ENCODE measurements around the gene CCDC17. TPM values are rescaled to one million over a fixed set of nuclear protein-coding genes. Genes with fewer than 3 reads are reported as not detected.

CCDC17 gene
- total RNA-seq, 1 donor from 2014 or later: 6.1 TPM

DNA sequence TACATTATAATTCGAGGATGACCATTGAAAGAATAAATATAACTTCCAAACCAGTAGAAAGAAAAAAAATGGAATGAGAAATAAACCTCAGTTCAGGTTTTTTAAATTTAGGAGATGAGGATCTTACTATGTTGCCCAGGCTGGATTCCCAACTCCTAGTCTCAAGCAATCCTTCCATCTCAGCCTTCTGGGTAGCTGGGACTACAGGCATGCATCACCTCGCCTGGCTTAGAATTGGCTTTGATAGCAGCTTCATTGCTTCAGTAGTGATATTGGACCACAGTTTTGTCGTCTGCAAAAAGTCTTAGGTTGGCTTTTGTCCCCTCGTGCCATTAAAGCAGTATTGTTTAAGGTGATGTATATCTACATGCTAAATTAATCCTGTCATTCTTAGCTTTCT is 37.1 kb downstream of the CCDC17 start:
- H3K9me3 Mint-ChIP-seq (ENCODE audit: low read depth): no peaks in the 10 kb centered on the region
- TF ChIP-seq, protein P1, sequence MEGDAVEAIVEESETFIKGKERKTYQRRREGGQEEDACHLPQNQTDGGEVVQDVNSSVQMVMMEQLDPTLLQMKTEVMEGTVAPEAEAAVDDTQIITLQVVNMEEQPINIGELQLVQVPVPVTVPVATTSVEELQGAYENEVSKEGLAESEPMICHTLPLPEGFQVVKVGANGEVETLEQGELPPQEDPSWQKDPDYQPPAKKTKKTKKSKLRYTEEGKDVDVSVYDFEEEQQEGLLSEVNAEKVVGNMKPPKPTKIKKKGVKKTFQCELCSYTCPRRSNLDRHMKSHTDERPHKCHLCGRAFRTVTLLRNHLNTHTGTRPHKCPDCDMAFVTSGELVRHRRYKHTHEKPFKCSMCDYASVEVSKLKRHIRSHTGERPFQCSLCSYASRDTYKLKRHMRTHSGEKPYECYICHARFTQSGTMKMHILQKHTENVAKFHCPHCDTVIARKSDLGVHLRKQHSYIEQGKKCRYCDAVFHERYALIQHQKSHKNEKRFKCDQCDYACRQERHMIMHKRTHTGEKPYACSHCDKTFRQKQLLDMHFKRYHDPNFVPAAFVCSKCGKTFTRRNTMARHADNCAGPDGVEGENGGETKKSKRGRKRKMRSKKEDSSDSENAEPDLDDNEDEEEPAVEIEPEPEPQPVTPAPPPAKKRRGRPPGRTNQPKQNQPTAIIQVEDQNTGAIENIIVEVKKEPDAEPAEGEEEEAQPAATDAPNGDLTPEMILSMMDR (IDR thresholded peaks at IDR 0.05; ENCODE audit: unreplicated experiment): no peak
- H3K4me3 Mint-ChIP-seq (ENCODE audit: low read depth): peak overlapping the region; percentile 65
- H3K4me1 Mint-ChIP-seq (ENCODE audit: low read depth): peaks cover 18% of the 10 kb centered on the region
- H3K27me3 Mint-ChIP-seq: no peaks in the 10 kb centered on the region
- no peak for DNase-seq (ENCODE audit: low spot score, unreplicated experiment)
- H3K36me3 Mint-ChIP-seq (ENCODE audit: insufficient read depth): peaks cover 2% of the 10 kb centered on the region
- peak overlapping the region; percentile 99 for H3K27ac Mint-ChIP-seq

DNA sequence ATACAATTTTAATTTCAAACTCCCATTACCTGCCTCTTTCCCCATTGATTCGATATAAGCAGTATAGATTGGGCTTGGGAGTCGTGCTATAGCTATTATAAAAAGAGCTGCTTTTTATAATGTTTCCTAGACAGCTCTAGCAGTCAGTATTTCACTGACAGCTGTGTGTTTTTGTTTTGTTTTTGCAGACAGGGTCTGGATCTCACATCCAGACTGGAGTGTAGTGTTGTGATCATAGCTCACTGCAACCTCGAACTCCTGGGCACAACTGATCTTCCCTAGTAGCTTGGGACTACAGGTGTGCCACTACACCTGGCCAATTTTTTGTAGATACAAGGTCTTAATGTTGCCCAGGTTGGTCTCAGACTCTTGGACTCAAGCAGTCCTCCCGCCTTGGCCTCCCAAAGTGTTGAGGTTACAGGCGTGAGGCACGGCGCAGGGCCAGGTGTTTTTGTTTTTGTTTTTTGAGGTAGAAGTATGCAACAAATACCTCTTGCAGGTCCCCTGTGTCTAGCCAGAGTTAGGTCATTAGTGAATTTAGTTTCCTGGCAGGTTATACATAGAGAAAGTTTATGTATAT is 38.3 kb downstream of the CCDC17 start:
- peak overlapping the region; percentile 96 for H3K4me3 Mint-ChIP-seq (ENCODE audit: low read depth)
- H3K36me3 Mint-ChIP-seq (ENCODE audit: insufficient read depth): no peaks in the 10 kb centered on the region
- H3K27ac Mint-ChIP-seq: peak overlapping the region; percentile 99
- TF ChIP-seq, protein P1 (IDR thresholded peaks at IDR 0.05; ENCODE audit: unreplicated experiment): no peak
- H3K27me3 Mint-ChIP-seq: no peaks in the 10 kb centered on the region
- no peaks in the 10 kb centered on the region for H3K9me3 Mint-ChIP-seq (ENCODE audit: low read depth)
- DNase-seq (ENCODE audit: low spot score, unreplicated experiment): no peak
- H3K4me1 Mint-ChIP-seq (ENCODE audit: low read depth): peaks cover 16% of the 10 kb centered on the region

DNA sequence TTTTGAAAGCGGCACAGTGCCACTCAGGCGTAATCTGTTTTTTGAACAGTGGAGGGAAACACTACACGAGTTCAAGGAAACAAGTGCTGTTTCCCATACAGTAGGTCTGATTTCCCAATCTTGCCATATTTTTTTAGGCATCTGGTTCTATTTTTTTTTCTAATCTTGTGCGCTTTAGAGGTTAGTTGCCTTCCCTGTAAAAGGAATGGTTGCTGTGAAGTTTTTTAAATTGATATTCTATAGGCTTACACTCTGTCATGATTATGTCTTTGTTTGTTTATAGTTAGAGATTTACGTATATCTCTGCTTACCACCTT is 38.8 kb downstream of the CCDC17 start:
- no peaks in the 10 kb centered on the region for H3K9me3 Mint-ChIP-seq (ENCODE audit: low read depth)
- H3K36me3 Mint-ChIP-seq (ENCODE audit: insufficient read depth): no peaks in the 10 kb centered on the region
- H3K4me1 Mint-ChIP-seq (ENCODE audit: low read depth): peaks cover 16% of the 10 kb centered on the region
- DNase-seq (ENCODE audit: low spot score, unreplicated experiment): no peak
- H3K27ac Mint-ChIP-seq: peak overlapping the region; percentile 99
- H3K4me3 Mint-ChIP-seq (ENCODE audit: low read depth): peak overlapping the region; percentile 96
- no peaks in the 10 kb centered on the region for H3K27me3 Mint-ChIP-seq
- TF ChIP-seq, protein P1 (IDR thresholded peaks at IDR 0.05; ENCODE audit: unreplicated experiment): peak; percentile 7

DNA sequence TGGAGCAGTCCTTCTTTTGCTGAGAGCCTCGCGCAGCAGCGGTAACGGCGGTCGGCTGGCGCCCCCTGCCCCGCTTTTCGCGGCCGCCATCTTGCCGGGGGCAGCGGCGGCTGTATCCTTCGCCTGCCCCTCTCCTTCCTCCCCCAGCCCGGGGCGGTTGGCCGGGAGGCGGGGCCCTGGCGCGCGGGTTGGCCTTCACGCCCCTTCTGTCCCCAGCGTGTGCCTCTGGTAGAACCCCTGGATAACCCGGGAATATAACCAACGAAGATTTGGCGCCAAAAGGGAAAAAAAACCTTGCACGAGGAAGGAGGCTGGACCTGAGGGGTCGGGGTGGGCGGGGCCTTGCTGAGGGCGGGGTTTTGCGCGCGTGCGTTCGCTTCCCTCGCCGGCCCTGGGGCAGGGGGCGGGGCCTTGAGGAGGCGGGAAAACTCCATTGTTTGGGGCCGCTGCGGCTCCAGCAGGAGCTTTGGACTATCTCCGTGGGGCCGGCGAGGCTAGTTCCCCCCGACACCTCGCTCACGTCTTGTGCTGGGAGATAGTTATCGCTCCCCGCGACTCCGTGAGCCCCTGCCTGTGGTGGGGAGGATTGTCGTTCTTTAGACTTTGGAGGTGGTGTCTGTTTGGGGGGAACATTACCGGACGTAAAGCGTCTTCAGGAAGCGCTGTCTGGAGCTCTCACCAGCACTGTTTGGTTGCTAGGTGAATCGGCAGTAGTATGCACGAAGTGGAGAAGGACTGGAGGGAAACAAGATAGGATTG is 39.3 kb downstream of the CCDC17 start:
- peak; percentile 86 for DNase-seq (ENCODE audit: low spot score, unreplicated experiment)
- no peaks in the 10 kb centered on the region for H3K36me3 Mint-ChIP-seq (ENCODE audit: insufficient read depth)
- peaks cover 16% of the 10 kb centered on the region for H3K4me1 Mint-ChIP-seq (ENCODE audit: low read depth)
- H3K9me3 Mint-ChIP-seq (ENCODE audit: low read depth): no peaks in the 10 kb centered on the region
- H3K27me3 Mint-ChIP-seq: no peaks in the 10 kb centered on the region
- H3K27ac Mint-ChIP-seq: peak overlapping the region; percentile 99
- peak overlapping the region; percentile 96 for H3K4me3 Mint-ChIP-seq (ENCODE audit: low read depth)
- TF ChIP-seq, protein P1 (IDR thresholded peaks at IDR 0.05; ENCODE audit: unreplicated experiment): peak; percentile 24

DNA sequence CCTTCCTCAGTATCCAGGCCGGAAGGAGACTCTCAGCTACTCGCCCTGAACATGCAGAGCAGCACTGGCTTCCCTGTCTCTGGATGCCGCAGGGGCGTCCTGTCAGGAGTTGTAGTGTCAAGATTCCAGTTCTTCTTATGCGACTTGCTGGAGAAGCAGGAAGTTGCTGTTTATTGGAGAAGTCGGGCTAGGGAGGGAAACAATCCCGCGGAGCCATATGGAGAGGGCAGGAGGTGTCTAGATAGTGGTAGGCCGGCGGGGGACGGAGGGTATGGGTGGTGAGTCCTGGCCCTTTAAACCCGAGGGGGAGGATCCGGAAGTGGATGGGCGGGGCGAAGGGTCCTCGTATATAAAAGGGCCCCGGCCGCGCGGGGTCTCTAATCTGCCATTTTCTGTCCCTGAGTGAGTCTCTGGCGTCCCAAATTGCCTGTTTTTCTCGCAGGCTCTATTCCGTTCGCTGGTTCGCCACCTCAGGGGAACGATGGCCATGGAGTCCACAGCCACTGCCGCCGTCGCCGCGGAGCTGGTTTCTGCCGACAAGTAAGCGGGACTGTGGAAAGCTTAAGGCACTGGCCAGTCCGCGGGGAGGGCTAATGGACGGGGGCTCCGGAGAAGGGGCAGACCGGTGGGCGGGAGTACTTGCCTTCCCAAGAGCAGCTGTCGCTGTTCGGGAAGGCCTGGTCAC is 40.0 kb downstream of the CCDC17 start, which contains the start of gene NASP:
Gene NASP (plus strand): TSS at position 376 of the 685 bp plus-strand sequence. CDS start 106 bp downstream, at position 482.
- H3K27ac Mint-ChIP-seq: peak within 1 kb of the TSS; percentile 99
- no peaks in the 10 kb centered on the region for H3K36me3 Mint-ChIP-seq (ENCODE audit: insufficient read depth)
- no peaks in the 10 kb centered on the region for H3K27me3 Mint-ChIP-seq
- TF ChIP-seq, protein P1 (IDR thresholded peaks at IDR 0.05; ENCODE audit: unreplicated experiment): no peak
- peak within 1 kb of the TSS; percentile 96 for H3K4me3 Mint-ChIP-seq (ENCODE audit: low read depth)
- DNase-seq (ENCODE audit: low spot score, unreplicated experiment): peak; percentile 88
- peaks cover 16% of the 10 kb centered on the region for H3K4me1 Mint-ChIP-seq (ENCODE audit: low read depth)
- H3K9me3 Mint-ChIP-seq (ENCODE audit: low read depth): no peaks in the 10 kb centered on the region
